ENCODE data around the gene CREM.
A peak's percentile ranks its signal among the peaks of the same experiment; 100 is the strongest.

The CREM gene

GRCh38 chr10:35223016-35223415 lies 96.4 kb downstream of the CREM start:
- no peak for DNase-seq

- no peak for DNase-seq
Measured at GRCh38 chr10:35224045-35224740, 97.5 kb downstream of the CREM start.

- no peak for DNase-seq
Measured at GRCh38 chr10:35225204-35225603, 98.6 kb downstream of the CREM start.

GRCh38 chr10:35226507-35226906 lies 99.9 kb downstream of the CREM start:
- no peak for DNase-seq

GRCh38 chr10:35228058-35228457 lies 101.4 kb downstream of the CREM start:
- no peak for DNase-seq

GRCh38 chr10:35231646-35232045 lies 105.0 kb downstream of the CREM start:
- DNase-seq = no peak

GRCh38 chr10:35232527-35232926 lies 105.9 kb downstream of the CREM start:
- no peak for DNase-seq

GRCh38 chr10:35234073-35234472 lies 107.4 kb downstream of the CREM start:
- no peak for DNase-seq

GRCh38 chr10:35236739-35237138 lies 110.1 kb downstream of the CREM start:
- DNase-seq = no peak

GRCh38 chr10:35237766-35238512 lies 111.3 kb downstream of the CREM start:
- DNase-seq = no peak

GRCh38 chr10:35244549-35244948 lies 117.9 kb downstream of the CREM start:
- no peak for DNase-seq

- DNase-seq = no peak
Measured at GRCh38 chr10:35246770-35247343, 120.2 kb downstream of the CREM start.

- DNase-seq = no peak
Measured at GRCh38 chr10:35251373-35252100, 124.9 kb downstream of the CREM start.

GRCh38 chr10:35257057-35257983 lies 130.7 kb downstream of the CREM start:
- no peak for DNase-seq

GRCh38 chr10:35259769-35260397 lies 133.2 kb downstream of the CREM start:
- peak in 3 of 4 experiments; percentile 13 to 40 (median 19) for DNase-seq

GRCh38 chr10:35262436-35262835 lies 135.8 kb downstream of the CREM start:
- DNase-seq = no peak
